GM13976 (cell line): ENCODE measurements around the gene ITGB5.

Experiments used
- DNase-seq: peaks from one replicate; pipeline ENCODE4 v3.0.0; 2012; ENCODE audit warnings: low spot score
- in situ Hi-C: fragments of 300-500 bp; cut with MboI; formaldehyde crosslinking; loops from one replicate; pipeline ENCODE4 v1.12.0; 2022; ENCODE audit warnings: low sequenced_read_pairs, mixed read lengths, inconsistent platforms; ENCODE audit not compliant: unreplicated experiment
- TF ChIP-seq, protein P1 (sequence below): IDR thresholded peaks from 2 replicates; pipeline ENCODE4 v1.5.1; 2012; ENCODE audit warnings: borderline replicate concordance, mild to moderate bottlenecking; ENCODE audit not compliant: insufficient read depth; ENCODE audit errors: extremely low read depth, missing control alignments, control extremely low read depth

Gene ITGB5

DNA sequence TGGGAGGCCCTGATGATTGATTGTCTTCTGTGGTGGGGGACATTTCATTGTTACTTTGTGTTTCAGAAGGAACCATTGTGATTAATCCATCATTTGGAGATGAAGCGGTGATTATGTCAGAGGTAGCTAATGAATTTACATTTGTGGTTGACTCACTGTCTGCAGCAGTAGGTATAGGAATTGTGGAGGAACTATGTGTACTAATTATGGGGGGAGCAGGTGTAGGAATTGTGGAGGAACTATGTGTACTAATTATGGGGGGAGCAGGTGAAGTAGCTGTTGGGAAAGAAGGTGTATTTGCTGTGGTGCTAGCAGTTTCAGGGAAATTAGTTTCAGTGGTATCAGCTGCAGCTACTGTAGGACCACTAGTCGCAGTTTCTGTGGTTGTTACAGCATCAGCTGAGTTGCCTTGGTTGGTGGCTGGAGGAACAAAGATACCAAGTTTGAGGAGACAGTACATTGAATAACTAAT, 40.4 kb upstream of the ITGB5 start:
- peak; percentile 37 for DNase-seq
- TF ChIP-seq, protein P1, sequence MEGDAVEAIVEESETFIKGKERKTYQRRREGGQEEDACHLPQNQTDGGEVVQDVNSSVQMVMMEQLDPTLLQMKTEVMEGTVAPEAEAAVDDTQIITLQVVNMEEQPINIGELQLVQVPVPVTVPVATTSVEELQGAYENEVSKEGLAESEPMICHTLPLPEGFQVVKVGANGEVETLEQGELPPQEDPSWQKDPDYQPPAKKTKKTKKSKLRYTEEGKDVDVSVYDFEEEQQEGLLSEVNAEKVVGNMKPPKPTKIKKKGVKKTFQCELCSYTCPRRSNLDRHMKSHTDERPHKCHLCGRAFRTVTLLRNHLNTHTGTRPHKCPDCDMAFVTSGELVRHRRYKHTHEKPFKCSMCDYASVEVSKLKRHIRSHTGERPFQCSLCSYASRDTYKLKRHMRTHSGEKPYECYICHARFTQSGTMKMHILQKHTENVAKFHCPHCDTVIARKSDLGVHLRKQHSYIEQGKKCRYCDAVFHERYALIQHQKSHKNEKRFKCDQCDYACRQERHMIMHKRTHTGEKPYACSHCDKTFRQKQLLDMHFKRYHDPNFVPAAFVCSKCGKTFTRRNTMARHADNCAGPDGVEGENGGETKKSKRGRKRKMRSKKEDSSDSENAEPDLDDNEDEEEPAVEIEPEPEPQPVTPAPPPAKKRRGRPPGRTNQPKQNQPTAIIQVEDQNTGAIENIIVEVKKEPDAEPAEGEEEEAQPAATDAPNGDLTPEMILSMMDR, result no peak
- in situ Hi-C loops, result no loop called here

DNA sequence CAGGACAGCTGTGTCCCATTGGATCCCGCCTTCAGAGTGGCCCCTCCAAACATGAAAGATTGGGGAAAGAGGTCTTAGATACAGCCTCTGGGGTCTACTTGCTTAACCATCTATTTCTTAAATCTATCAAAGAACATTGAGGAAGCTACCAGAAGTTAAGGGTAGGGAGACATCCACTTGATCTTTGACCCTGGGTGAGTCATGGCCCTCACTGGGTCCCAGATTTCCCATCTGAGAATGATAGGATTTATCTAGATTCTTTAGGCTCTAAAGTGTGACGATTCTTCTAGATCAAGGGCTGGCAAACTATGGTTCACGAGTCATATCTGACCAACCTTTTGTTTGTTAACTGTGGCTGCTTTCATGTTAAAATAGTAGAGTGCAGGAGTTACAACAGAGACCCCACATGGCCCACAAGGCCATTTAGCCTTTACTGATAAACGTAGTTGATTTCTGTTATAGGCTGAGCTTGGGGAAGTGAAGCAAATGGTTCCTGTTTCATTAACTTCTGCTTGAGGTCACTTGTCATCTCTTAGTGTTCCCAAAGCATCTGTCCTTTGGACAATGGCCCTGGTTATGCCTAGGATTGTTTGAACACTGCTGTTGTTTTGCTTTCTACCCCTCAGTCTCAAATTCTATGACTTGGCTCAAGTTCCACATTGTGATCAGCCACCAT, 39.4 kb upstream of the ITGB5 start:
- TF ChIP-seq, protein P1, result no peak
- DNase-seq, result no peak
- in situ Hi-C loops, result no loop called here

DNA sequence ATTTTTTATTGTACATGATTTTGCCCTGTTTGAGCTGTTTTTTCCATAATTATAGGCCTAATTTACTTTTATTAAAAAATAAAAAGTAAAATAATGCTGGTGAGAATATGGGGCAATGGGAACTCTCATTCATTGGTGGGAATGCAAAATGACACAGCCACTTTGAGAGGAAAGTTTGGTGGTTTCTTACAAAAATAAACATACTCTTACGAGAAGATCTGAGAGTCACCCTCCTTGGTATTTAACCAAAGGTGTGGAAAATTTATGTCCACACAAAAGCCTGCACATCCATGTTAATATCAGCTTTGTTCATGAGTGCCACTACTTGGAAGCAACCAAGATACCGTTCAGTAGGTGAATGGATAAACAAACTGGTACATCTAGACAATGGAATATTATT, 37.6 kb upstream of the ITGB5 start:
- in situ Hi-C loops, result no loop called here
- no peak for DNase-seq
- TF ChIP-seq, protein P1, result no peak

DNA sequence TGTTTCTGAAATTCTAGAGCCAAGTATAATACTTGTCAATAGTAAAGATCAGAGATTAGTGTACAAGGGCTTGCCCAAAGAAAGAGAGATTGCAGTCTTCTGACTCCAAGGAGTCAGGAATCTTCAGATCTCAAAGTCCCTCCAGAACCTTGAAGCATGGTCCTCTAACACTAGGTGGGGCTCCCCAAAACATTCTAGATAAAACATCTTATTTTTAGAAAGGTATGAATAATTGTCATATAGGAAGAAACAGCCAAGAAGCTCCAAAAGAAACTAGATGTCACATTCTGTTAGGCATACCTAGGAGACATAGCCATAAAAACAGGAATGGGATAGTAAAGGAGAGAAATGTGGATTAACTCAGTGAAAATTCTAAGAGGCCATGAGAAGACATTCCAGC, 36.7 kb upstream of the ITGB5 start:
- in situ Hi-C loops, result no loop called here

DNA sequence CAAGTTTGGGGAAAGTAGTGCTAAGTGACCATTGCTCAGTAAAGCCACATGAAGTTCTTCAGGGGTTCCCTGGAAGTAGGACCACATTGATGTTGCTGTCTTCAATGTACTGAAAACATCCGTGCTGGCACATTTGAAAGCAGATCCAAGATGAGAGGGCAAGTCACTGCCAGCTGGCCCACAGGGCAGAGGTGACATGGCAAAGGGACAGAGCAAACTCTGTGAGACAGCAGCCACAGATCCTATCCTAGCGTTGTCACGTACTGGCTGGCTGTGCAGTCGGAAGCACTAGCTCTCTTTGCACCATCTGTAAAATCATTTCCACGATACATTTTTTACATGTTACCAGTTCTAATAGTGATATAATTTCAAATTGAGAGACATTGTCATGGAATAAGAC, 33.6 kb upstream of the ITGB5 start:
- in situ Hi-C loops, result no loop called here
- DNase-seq, result no peak
- TF ChIP-seq, protein P1, result no peak

More for the DNA sequence above, 36.7 kb upstream of the ITGB5 start:
- TF ChIP-seq, protein P1, result no peak
- DNase-seq, result no peak

DNA sequence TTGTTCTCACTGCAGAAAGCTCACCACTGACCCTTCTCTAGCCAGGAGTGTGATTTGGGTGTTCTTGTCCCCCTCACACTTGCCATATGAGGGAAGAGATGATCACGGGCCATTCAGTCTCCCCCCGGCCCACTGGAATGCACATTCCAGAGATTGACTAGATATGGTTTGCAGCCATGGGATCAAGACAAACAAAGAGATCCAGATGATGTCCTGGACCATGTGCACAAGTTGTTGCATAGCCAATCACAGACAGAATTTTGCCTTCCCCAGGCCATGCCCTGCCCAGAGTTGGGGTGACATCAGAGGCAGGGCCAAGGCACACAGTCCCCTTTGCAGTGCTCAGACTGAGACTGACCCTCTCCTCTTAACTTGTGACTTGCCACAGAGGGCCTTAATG, 32.6 kb upstream of the ITGB5 start:
- in situ Hi-C loops, result no loop called here
- DNase-seq, result no peak
- TF ChIP-seq, protein P1, result no peak
